Measurements from ENCODE around the gene ST3GAL3.

DNA sequence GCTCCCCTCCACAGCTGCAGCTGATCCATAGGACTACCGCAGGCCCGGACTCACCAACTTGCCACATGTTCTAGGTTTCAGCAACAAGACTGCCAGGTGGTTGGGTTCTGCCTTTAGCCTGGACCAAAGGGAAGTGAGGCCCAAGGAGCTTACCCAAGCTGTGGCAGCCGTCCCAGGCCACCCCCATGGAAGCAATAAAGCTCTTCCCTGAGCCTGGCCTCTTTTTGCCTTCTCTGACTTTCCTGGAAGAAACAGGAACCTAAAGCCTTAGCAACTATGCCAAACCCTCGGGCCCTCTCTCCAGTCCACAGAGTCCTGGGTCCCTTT, 223.6 kb downstream of the ST3GAL3 start:
- TF ChIP-seq, protein P1, sequence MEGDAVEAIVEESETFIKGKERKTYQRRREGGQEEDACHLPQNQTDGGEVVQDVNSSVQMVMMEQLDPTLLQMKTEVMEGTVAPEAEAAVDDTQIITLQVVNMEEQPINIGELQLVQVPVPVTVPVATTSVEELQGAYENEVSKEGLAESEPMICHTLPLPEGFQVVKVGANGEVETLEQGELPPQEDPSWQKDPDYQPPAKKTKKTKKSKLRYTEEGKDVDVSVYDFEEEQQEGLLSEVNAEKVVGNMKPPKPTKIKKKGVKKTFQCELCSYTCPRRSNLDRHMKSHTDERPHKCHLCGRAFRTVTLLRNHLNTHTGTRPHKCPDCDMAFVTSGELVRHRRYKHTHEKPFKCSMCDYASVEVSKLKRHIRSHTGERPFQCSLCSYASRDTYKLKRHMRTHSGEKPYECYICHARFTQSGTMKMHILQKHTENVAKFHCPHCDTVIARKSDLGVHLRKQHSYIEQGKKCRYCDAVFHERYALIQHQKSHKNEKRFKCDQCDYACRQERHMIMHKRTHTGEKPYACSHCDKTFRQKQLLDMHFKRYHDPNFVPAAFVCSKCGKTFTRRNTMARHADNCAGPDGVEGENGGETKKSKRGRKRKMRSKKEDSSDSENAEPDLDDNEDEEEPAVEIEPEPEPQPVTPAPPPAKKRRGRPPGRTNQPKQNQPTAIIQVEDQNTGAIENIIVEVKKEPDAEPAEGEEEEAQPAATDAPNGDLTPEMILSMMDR (IDR thresholded peaks at IDR 0.05), result no peak
- TF ChIP-seq POLR2A (IDR thresholded peaks at IDR 0.05), result no peak

Measured in uterus (tissue), 2 donors.